GM18520 (cell line): ENCODE data around the gene GPHA2.

ENCODE experiments used
- ATAC-seq: cut with Tn5 transposase; IDR thresholded peaks from one replicate; pipeline ENCODE4 v1.9.1; 2021; ENCODE audit not compliant: unreplicated experiment

The GPHA2 gene

DNA sequence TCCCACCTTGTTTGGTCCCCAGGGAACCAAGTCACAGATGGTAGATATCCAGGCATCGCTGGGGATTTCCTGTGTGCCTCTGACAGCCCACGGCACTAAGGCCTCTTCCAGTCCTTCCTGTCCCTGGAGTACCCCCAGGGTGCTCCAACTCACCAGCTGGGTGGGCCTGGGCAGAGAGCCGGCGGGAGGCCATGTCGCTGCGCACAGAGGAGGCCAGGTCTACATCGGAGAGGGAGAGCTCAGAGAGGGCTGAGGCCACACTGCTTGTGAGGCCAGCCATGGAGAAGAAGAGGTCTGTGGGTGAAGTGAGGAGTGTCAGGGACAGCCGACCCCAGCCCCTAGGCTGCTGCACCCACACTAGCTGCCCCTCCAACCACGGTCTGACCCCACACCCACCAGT lies 24.0 kb downstream of the GPHA2 start:
- no peak for ATAC-seq

DNA sequence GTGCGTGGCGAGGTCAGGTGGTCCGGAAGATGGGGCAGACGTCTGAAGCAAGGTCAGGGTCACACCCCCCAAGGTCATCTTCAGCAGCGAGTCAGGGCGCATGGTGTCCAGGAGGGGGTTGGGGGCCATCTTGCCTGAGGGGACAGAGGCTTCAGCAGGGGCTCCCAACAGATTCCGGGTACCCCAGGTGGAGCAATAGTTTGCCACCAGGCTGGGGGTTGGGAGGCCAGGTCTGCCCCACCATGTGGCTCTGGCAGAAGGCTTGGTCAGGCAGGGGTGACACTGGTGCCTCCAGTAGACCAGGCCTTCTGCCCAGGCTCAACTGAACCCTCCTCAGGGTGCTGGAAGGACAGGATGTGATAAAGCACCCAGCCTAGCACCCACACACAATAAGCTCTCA lies 24.6 kb downstream of the GPHA2 start:
- ATAC-seq = no peak

DNA sequence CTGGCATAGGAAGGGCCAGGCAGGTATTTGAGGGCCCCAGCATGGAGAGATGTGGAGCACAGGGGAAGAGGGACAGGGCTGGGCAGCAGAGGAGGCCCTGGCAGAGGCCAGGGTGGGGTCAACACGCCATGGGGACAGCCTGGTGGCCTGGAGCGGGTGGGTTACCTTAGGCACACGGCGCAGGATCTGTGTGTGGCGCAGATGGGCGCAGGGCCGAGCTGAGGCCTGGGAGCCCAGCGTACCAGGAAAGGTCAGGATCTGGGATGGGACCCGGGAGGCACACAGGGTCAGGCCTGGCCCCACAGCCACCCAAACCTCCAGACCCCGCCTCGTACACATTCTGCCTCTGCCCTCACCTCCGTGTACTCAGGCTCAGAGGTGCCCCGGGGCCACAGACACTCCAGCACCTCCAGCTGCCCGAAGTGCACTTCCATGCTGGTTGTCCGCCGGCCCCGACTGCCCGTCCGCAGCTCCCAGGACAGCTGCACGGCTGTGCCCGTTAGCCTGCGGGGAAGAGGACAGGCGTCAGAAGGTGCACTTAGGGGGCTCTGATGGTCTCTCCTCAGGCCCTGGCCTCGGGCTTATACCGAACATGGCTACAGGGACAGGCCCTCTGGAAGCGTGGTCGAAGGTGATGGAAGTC lies 25.1 kb downstream of the GPHA2 start:
- ATAC-seq = no peak

DNA sequence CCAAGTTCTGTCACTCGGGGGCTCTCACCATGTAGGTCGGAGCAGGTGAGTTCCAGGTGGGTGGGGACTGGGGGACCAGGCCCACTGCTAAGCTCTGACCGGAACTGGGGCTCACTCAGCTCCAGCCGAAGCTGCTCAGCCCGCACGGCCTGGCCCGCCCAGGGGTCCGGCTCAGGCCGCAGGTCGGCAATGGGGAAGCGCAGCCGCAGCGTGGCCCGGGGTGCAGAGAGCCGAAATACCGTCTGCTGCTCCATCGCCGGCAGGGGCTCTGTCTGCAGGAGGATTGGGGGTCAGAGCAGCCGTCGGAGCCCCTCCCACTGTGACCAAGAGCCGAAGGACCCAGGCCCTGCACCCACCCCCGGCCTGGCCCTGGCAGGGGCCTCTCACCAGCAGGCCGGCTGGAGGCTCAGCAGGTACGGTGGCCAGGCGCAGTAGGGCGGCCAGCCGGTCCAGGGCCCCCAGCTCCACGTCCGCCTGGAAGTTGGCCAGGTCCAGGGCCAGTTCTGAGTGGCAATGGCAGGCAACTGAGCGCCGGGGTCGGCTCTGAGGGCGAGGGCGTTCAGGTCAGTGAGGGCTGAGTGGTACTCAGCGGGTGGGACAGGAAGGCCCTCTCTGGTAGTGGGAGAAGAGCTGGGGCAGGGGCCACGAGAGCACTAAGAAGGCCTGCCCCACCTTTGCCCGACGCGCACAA lies 25.9 kb downstream of the GPHA2 start:
- ATAC-seq = no peak

DNA sequence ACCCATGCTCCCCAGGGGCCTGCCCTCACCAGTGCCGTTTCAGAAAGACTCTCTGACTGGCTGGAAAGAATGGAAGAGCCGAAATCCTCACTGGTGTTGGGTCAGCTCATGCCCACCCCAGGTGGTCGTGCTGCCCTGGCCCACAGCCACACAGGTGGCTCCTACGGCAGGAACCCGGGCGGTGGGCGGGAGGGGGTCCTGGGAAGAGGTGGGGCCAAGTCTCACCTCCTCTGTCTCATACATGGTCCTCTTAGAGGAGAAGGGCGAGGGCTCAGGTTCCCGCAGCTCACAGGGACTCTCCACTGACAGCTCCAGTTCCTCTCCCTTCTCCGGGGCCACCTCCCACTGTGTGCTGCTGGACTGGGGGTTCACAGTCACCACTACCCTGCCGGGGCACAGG lies 26.9 kb downstream of the GPHA2 start:
- ATAC-seq = no peak

DNA sequence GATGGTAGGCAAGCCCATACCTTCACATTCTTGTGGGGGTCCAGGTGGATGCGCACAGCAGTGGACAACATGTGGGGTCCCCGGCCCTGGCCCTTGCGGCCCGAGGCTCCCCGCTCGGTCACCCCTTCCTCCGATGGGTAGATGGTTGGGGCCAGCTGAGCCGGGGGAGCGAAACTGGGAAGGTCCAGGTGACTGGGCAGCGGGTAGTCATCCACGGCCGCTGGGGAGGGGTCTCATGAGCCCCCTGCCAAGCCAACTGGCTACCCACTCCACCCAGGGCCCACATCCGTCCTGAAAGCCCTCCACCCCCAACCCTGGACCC lies 29.4 kb downstream of the GPHA2 start:
- no peak for ATAC-seq

DNA sequence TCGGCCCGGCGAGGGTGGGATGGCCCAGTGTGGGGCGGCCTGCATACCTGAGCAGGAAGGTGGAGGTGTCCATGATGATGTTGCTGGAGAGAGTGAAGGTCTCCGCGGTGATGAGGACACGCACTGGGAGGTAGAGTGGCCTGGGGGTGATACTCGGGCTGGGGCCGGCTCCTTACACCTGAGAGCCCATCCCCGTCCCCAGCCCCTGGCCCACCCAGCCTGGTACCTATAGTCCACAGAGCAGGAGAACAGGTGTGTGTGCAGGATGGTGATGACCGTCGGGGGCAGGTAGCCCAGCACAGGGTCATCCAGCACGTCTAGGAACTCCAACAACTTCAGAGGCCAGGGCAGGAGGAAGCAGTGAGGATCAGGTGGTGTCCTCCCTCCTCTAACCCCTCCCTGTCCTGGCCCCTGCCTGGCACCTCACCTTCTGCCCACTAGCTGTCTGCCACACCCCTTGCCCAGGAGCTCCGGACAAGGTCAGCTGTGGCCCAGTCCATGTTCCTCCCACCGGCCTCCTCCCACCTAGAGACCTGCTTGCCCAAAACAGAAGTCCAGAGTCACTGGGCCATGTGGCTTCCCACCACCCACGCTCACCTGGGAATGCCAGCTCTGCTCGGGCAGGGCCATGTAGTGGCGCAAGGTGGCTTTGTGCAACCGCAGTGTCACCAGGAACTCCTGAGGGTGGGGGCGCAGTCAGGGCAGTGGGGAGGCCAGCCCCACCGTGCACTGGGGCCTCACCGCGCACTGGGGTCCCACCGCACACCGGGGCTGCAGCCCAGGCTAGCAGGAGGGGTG lies 30.0 kb downstream of the GPHA2 start:
- ATAC-seq = no peak

DNA sequence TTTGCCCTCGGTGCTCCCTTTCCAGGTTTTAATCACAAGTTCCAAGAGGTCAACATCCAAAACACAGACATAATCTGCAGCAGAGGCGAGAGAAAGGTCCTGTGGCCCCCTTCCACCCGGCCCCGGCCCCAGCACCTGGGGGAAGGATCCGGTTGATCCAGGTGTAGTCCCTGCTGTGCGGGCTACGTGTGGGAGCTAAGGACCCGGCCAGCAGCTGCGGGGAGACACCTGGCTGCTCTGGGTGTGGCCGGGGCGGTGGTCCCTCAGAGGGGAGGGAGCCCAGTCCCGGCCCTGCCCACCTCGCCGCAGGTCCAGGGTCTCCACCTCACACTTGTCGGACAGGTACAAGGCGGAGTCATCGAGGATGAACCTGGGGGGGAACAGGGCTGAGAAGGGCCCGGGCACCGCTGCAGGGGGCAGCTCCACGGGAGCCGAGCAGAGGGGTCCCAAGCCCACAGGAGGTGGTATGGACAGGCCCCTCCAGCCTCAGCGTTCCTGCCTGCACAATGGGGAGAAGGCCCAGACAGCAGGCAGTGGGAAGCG lies 32.3 kb downstream of the GPHA2 start:
- ATAC-seq = no peak

DNA sequence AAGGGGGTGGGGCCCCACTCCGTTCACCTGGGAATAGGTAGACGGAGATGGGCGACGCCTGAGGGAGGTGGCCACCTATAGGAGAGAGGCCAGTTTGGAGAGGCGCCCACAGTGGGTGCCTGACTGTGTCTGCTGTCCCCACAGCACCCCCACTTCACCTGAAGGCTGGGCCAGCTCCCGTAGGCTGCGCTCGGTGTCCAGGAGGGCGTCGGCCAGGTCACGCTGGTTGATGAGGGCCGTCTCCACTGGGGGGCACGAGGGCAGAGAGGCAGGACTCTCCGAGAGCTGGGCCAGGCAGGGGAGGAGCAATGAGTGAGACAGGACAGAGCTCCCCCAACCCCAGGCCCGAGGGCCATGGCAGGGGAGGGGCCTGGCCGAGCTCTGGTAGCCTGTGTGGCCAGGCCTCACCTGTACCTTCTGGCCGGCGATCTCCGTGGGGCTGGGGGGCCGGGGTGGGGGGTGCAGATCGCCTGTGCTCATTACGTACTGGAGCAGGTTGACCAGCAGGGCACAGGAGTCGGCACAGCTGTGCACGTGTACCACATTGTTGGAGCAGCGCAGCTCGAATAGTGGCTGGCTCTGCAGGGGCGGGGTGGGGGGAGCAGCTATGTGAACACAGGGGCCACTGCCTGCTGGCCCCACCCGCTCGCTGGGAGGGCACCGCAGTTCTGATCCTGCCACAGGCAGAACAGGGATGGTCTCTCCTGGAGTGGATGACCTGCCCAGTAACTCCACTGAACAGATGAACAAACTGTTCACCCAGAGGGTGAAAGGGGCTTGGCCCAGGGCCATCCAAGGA lies 33.4 kb downstream of the GPHA2 start:
- ATAC-seq = no peak

DNA sequence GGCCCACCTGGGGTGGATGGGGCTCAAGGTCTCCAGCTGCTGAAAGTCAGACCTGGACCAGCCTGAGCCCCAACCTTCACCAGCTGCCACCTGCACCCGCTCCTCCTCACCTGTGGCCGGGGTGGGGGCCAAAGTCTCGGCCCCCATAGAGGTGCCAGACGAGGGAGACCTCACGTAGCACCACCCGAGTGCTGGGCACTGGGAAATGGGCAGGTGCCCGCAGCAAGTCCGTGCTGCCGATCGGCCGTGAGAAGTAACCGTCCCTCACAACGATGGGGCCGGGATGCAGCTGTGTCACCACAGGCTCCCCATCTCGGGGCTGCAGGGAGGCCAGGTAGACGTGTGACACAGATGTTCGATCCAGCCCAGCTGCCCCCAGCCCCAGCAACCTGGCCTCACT lies 34.9 kb downstream of the GPHA2 start:
- no peak for ATAC-seq

DNA sequence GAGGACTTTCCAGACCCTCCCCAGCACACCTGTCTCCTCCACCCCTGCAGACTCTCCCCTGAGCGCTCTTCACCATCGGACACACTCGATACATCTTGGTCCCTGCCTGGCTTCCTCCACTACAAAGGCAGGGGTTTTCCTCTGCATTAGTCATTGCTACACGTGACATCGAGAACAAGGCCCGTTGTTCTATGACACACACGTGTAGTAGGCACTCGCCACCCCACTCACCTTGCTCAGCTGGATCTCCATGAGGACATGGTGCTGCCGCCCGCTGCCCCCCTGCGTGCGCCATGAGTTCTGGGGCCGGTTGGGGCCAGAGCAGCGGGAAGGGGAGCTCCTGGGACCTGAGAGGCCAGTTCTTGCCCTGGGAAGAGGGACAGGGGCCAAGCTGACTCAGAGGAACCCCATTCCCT lies 35.4 kb downstream of the GPHA2 start:
- no peak for ATAC-seq

DNA sequence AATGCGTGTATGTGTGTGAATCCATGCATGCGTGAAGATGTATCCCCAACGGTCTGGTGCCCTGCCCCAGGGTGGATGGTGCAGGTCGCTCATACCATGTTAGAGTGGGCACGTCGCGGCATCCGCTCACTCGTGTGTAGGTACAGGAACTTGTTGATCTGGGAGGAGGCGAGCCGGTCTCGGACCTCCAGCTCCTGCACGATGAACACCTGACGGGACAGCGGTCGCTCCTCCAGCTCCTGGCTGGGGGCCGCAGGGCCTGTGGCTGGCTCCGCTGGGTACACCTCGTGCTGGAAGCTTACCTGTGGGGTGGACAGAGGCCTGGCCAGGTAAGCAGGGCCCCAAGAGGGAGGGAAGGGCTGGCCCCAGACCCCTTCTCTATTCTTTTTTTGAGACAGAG lies 37.2 kb downstream of the GPHA2 start:
- no peak for ATAC-seq

DNA sequence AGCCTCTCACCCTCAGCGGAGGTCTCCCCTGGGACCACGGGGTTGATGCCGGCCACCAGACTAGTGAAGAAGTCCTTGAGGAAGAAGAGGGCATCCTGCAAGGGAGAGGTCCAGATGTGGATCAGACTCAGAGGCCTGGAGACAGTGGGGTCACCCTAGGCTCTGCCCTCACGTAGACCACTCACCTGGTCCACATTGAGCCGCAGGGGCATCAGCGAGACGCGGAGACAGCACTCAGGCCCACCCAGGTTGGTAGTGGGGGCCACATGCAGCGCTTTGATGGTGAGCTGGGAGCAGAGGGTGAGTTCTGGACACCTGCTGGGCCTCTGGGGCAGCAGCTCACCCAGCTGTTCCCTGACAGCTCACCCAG lies 37.6 kb downstream of the GPHA2 start:
- ATAC-seq = no peak

DNA sequence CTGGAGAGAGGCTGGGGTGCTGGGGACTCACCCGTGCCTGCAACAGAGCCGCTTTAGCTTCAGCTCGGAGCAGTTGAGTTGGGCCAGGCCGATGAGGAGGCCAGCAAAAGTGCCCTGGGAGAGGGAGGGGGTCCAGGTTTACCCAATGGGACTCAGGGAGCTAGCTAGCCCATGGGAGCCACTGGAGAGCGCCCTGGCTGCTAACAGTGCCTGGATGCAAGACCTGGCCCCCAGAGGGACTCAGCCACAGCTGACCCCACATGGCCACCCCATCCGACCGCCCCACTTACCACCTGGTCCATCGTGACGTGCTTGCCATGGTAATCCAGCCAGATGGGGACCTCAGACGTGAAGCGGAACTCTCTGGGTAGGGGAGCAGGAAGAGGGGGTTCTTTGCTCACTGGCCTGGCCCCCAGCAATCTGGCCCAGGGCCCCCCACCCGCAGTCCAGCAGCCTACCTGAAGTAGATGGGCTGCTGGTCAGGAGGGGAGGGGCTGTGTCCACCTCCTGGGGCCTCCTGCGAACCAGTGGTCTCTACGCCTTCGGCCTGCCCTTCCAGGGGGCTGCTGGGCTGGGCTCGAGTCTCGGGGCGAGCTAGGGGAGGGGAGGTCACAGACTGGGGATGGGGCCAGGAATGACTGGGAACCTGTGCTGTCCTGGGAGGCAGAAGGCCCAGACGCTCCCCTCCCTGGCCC lies 38.2 kb downstream of the GPHA2 start:
- no peak for ATAC-seq

DNA sequence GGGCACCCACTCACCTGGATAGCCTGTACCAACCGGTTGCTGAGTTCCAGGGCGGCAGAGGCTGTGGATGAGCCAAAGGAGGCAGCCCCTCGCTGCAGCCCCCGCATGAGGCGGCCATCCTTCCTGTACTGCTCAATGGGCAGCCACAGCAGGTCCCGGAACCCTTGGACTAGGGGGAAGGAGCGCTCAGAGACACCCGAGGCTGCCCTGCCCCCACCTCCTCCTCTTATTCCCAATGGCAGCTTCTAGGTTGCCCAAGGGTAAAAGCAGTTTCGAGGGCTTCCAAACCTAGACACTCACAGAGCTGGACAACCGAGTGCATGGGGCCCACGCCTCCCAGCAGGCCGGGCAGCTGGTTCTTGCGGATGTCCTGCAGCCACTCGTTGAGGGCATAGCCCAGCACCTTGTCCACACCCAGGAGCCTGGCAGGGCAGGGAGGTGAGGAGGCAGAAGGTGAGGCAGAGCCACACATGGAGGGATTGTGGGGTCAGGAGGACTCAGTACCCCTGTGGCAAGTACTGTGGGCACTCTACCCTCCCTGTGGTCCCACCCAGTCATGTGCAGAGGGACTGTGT lies 39.2 kb downstream of the GPHA2 start:
- no peak for ATAC-seq

DNA sequence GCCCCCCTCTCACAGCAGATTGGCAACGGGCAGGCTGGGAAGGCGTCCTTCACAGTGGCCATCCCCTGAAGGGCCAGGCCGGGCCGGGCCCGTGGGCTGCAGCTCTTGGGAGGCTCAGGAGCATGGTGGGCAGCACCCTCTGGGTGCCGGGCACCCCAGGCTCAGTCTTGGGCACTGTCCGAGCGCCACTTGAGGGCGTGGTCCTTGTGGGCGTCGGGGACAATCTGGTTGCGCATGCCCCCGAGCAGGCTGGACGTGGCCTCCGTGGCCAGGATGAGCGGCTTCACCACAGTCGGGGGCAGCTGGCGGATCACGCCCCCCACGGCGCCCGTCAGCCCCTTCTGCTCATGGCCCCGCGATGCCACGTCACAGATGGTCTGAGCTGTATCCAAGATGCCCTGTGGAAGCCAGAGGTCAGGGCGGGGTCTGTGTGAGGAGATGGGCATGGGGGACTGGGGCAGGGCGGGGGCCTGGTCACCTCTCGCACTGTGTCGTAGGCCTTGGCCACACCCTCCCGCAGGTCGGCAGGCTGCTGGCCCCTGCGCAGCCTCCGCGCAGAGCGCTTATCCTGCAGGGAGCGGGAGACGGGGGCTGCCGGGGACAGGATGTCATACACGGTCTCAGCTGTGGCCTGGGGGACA lies 40.8 kb downstream of the GPHA2 start:
- no peak for ATAC-seq

DNA sequence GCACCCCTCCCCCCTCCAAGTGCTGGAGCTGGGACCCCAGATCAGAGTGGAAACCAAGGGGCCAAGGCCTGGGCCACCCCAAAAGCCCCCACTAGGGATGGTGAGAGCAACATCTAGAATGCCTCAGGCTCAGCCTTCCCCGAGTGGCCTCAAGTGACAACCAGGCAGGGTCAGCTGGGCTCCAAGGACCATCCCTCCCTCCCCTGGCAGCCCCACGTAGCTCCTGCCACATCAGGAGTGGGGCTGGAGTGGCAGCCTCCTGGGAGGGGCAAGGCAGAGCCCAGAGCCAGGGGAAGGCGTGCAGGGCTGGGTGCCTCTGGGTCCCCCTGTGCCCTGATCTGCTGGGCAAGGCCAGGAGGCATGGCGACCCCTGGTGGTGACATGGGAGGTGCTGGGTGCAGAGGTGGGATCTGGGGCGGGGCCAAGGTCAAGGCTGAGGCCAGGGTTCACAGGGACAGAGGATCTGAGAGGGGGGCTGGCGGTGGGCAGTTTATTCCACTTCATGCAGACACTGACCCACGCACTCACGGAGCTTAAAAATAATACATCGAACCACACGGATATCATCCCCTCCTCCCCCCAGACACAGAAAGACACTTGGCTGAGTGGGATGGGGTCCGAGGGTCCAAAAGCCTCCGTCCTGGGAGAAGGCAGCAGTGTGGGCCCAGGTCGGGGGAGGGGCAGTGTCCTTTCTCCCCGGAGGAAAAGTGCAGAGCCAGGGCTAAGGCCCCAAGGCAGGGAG lies 41.5 kb downstream of the GPHA2 start:
- ATAC-seq = no peak

DNA sequence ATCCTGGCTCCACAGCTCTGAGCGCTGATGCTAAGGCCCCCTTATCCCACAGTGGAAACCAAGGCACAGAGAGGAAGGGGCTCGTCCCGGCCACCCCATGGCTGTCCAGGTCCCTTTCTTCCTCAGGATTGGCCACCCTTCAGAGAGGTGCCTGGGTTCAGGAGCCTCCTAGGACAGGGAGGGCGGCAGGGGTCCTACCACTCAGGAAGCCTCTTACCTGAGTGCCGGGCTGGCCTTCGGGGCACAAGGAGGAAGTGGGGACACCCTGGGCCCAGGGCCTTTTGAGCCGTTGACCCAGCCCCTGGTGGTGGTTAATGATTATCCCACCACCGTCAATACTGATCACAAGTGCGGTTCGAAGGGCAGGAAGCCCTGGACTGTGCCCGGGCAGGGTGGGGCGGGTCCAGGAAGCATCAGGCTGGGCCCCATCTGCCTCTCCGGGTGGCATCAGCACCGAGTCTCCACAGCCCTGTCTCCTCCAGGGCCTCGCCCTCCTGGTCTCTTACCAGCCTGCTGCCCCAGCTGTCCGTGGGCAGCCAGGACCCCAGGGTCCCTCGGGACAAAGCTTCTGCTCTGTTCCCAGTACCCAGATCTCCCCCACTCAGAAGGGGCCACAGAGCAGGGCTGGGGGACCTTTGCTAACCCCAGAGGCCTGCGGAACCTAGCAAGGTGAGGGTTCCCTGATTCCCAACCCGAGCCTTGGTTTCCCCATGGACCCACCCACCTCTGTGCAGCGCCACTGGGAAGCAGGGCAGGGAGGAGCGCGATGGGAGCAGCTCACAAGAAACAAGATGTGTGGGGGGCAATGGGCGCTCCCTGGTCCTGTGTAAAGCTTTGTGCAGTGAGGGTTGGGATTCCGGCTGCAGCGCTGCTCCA lies 42.3 kb downstream of the GPHA2 start:
- no peak for ATAC-seq
